SK-N-SH (cell line): ENCODE results near the gene PEX11G. TPM values are rescaled to one million over a fixed set of nuclear protein-coding genes. Genes with fewer than 3 reads are reported as not detected.

Experiments used
- CTCF ChIA-PET: fragments of 300-600, 350-600 bp; formaldehyde crosslinking; extraction: SDS; loops from one replicate; lab custom pipeline; 2021; lab: Yijun Ruan, JAX
- POLR2A ChIA-PET: fragments of 350-600 bp; sonication (Branson Sonifier 250); formaldehyde crosslinking; extraction: SDS; loops from one replicate; lab custom pipeline; 2020; ENCODE audit warnings: antibody characterized with exemption, inconsistent platforms; lab: Yijun Ruan, JAX
- DNase-seq: peaks from one replicate; pipeline ENCODE4 v3.0.0; 2012
- H2AFZ ChIP-seq: fragments of 200-600 bp; sonication (generic); 2 replicates; pipeline ENCODE4 v1.8.1; 2016; ENCODE audit warnings: antibody characterized with exemption, mild to moderate bottlenecking, low read depth
- H3F3A ChIP-seq: fragments of 200-600 bp; sonication (generic); replicated peaks from 2 replicates; pipeline ENCODE3; 2016; ENCODE audit warnings: antibody characterized with exemption, mild to moderate bottlenecking; ENCODE audit not compliant: insufficient read depth
- H3K27ac ChIP-seq, 2 experiments: fragments of 200-500 bp in 1 of 2; fragments of 200-600 bp in 1 of 2; sonication (Bioruptor generic) in 1 of 2; sonication (generic), shearing (Covaris generic) in 1 of 2; 2 replicates each; pipeline versions ENCODE4 v1.5.1 to v1.6.1; 2014 to 2016; ENCODE audit warnings: low read depth in 2 of 2, inconsistent platforms in 1 of 2, low read length in 1 of 2, mild to moderate bottlenecking in 1 of 2, mixed read lengths in 1 of 2
- H3K27me3 ChIP-seq: fragments of 200-600 bp; sonication (generic), shearing (Covaris generic); 2 replicates; pipeline ENCODE4 v1.6.1; 2016; ENCODE audit warnings: mixed run types; ENCODE audit not compliant: insufficient read depth
- H3K36me3 ChIP-seq, 2 experiments: fragments of 200-500 bp in 1 of 2; fragments of 200-600 bp in 1 of 2; sonication (Bioruptor generic) in 1 of 2; sonication (generic) in 1 of 2; replicated peaks in 1 of 2; 2 replicates each; pipeline versions ENCODE3 to v1.5.1; 2014 to 2016; ENCODE audit warnings: low read length in 1 of 2, mild to moderate bottlenecking in 1 of 2; ENCODE audit not compliant: insufficient read depth in 2 of 2, control insufficient read depth in 1 of 2
- H3K4me1 ChIP-seq, 2 experiments: fragments of 200-500 bp in 1 of 2; fragments of 200-600 bp in 1 of 2; sonication (Bioruptor generic) in 1 of 2; sonication (generic), shearing (Covaris generic) in 1 of 2; 2 replicates each; pipeline versions ENCODE4 v1.5.1 to v1.6.1; 2014 to 2016; ENCODE audit warnings: low read depth in 1 of 2, low read length in 1 of 2, mixed run types in 1 of 2; ENCODE audit not compliant: insufficient read depth in 2 of 2, control insufficient read depth in 1 of 2
- H3K4me2 ChIP-seq: fragments of 200-600 bp; sonication (generic), shearing (Covaris generic); 2 replicates; pipeline ENCODE4 v1.6.1; 2017; ENCODE audit warnings: mixed run types
- H3K4me3 ChIP-seq, 2 experiments: fragments of 200-500 bp in 1 of 2; fragments of 200-600 bp in 1 of 2; sonication (Bioruptor generic) in 1 of 2; sonication (generic), shearing (Covaris generic) in 1 of 2; 2 replicates each; pipeline versions ENCODE4 v1.5.1 to v1.8.1; 2014 to 2016; ENCODE audit warnings: low read depth in 2 of 2, inconsistent platforms in 1 of 2, low read length in 1 of 2, mild to moderate bottlenecking in 1 of 2, mixed read lengths in 1 of 2, moderate library complexity in 1 of 2
- H3K79me2 ChIP-seq: fragments of 200-600 bp; sonication (generic); 2 replicates; pipeline ENCODE4 v1.8.1; 2017; ENCODE audit warnings: mild to moderate bottlenecking; ENCODE audit not compliant: insufficient read depth
- H3K9ac ChIP-seq: fragments of 200-600 bp; sonication (generic); 2 replicates; pipeline ENCODE4 v1.6.1; 2017; ENCODE audit warnings: mixed run types
- H3K9me2 ChIP-seq: fragments of 200-600 bp; sonication (generic); 2 replicates; pipeline ENCODE4 v1.6.1; 2017; ENCODE audit warnings: mixed run types
- H3K9me3 ChIP-seq: fragments of 200-600 bp; sonication (generic); 2 replicates; pipeline ENCODE4 v1.6.1; 2017; ENCODE audit warnings: mixed run types, mild to moderate bottlenecking, moderate library complexity
- H4K20me1 ChIP-seq: fragments of 200-600 bp; sonication (generic); 2 replicates; pipeline ENCODE4 v1.6.1; 2017; ENCODE audit warnings: mild to moderate bottlenecking, mixed run types; ENCODE audit not compliant: insufficient read depth
- ELF1 ChIP-seq: IDR thresholded peaks from 2 replicates; pipeline ENCODE4 v1.4.0; 2012
- EZH2phosphoT487 ChIP-seq: fragments of 200-600 bp; sonication (generic); IDR thresholded peaks from 2 replicates; pipeline ENCODE4 v1.6.1; 2017; ENCODE audit warnings: low read depth, mixed run types, mild to moderate bottlenecking, antibody characterized with exemption, moderate library complexity, borderline replicate concordance
- FOXM1 ChIP-seq: IDR thresholded peaks from 2 replicates; pipeline ENCODE4 v1.4.0; 2012; ENCODE audit warnings: low read depth, mild to moderate bottlenecking
- GATA2 ChIP-seq: sonication (generic); formaldehyde crosslinking; IDR thresholded peaks from 2 replicates; pipeline ENCODE4 v1.5.0; 2020; ENCODE audit warnings: mild to moderate bottlenecking, missing genetic modification reagents
- MEF2A ChIP-seq: IDR thresholded peaks from 2 replicates; pipeline ENCODE4 v1.4.0; 2012; ENCODE audit warnings: low read depth, borderline replicate concordance
- NFIC ChIP-seq: IDR thresholded peaks from 2 replicates; pipeline ENCODE4 v1.4.0; 2012; ENCODE audit warnings: borderline replicate concordance
- NRF1 ChIP-seq: IDR thresholded peaks from 2 replicates; pipeline ENCODE4 v1.6.1; 2012; ENCODE audit warnings: low read depth, mild to moderate bottlenecking, low read length
- POLR2AphosphoS5 ChIP-seq: IDR thresholded peaks from 2 replicates; pipeline ENCODE4 v1.6.1; 2012; ENCODE audit warnings: low read depth, low read length
- RCOR1 ChIP-seq: fragments of 150-350 bp; IDR thresholded peaks from 2 replicates; pipeline ENCODE4 v1.6.1; 2017; ENCODE audit warnings: antibody characterized with exemption, low read length
- RFX5 ChIP-seq: IDR thresholded peaks from 2 replicates; pipeline ENCODE4 v1.6.1; 2012; ENCODE audit warnings: mild to moderate bottlenecking, improper control_type of control experiment, low read length
- SIN3A ChIP-seq: IDR thresholded peaks from 2 replicates; pipeline ENCODE4 v1.6.1; 2012; ENCODE audit warnings: low read depth, mild to moderate bottlenecking, low read length, moderate library complexity, borderline replicate concordance
- TAF1 ChIP-seq: IDR thresholded peaks from 2 replicates; pipeline ENCODE4 v1.6.1; 2012; ENCODE audit warnings: low read depth, mild to moderate bottlenecking, low read length, moderate library complexity, borderline replicate concordance
- TEAD4 ChIP-seq: IDR thresholded peaks from 2 replicates; pipeline ENCODE4 v1.4.0; 2012; ENCODE audit warnings: mild to moderate bottlenecking, borderline replicate concordance; ENCODE audit not compliant: insufficient read depth
- YY1 ChIP-seq: IDR thresholded peaks from 2 replicates; pipeline ENCODE4 v1.4.0; 2012; ENCODE audit warnings: low read depth, mild to moderate bottlenecking
- WGBS: methylation state at CpG from one replicate; pipeline ENCODE4 v1.1.6; 2017; ENCODE audit warnings: low lambda C conversion rate; 5-methylcytosine and 5-hydroxymethylcytosine counted together
- polyA plus RNA-seq, 3 experiments: library from polyadenylated mRNA; depleted of rRNA; stranded (reverse); fragments of >200 nt; gene quantifications; 2 replicates each; pipeline ENCODE4 v1.2.3, GENCODE V29; 2012
- TF ChIP-seq, protein P1 (sequence below): IDR thresholded peaks from 2 replicates; pipeline ENCODE4 v1.4.0; 2012; ENCODE audit warnings: low read depth, borderline replicate concordance
- TF ChIP-seq, protein P2 (sequence below): IDR thresholded peaks from 2 replicates; pipeline ENCODE4 v1.4.0; 2012; ENCODE audit warnings: low read depth, borderline replicate concordance
- TF ChIP-seq, protein P3 (sequence below): fragments of 150-350 bp; IDR thresholded peaks from 2 replicates; pipeline ENCODE4 v1.6.1; 2017; ENCODE audit warnings: antibody characterized with exemption, low read length, low read depth, borderline replicate concordance
- TF ChIP-seq, protein P4 (sequence below): IDR thresholded peaks from 2 replicates; pipeline ENCODE4 v1.6.1; 2012; ENCODE audit warnings: mild to moderate bottlenecking, low read depth, low read length, moderate library complexity

The PEX11G gene
- polyA plus RNA-seq, 1 of the 3 experiments (the other 2 are of a cell fraction) = 6.1 TPM

DNA sequence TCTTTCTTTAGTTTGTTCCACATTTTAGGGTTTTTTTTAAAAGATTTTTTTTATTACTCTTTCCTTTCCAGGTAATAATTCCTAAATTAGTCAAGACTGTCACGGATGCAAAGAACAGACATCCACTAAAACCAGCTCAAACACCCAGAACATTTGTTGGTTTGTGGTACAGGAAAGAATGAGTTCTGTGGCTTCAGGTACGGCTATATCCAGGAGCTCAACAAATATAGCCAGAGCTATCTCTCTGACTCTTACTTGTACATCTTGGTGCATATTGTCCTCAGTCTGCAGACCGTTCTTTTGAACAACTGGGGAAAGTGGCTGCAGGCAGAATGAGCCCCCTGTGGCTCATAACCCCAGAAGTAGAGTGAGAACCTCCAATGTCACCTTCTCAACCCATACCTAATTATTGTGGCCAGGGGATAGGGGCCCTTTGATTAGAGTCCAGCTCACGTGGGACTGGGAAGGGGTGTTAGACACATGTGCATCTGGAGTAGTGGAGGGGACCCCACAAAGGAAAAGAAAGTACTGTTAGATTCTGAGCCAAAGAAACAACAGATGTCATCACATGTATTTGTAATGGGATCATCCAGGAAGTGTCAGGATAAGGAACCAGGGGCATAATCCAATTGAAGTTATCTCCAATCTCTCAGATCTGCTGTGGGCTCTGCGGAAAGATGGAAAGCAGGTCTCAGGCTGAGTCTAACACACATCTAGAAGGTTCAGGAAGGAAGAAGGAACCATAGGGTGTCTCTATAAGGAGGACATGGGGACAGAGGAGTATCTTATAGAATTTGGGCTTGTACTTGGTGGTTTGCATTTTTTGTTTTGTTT, 25.2 kb upstream of the PEX11G start (continued):
- TF ChIP-seq, protein P1, sequence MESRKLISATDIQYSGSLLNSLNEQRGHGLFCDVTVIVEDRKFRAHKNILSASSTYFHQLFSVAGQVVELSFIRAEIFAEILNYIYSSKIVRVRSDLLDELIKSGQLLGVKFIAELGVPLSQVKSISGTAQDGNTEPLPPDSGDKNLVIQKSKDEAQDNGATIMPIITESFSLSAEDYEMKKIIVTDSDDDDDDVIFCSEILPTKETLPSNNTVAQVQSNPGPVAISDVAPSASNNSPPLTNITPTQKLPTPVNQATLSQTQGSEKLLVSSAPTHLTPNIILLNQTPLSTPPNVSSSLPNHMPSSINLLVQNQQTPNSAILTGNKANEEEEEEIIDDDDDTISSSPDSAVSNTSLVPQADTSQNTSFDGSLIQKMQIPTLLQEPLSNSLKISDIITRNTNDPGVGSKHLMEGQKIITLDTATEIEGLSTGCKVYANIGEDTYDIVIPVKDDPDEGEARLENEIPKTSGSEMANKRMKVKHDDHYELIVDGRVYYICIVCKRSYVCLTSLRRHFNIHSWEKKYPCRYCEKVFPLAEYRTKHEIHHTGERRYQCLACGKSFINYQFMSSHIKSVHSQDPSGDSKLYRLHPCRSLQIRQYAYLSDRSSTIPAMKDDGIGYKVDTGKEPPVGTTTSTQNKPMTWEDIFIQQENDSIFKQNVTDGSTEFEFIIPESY = no peak
- TF ChIP-seq POLR2AphosphoS5 (no peak), RFX5 (no peak), FOXM1 (no peak), YY1 (no peak), NRF1 (no peak), NFIC (no peak), TEAD4 (no peak), GATA2 (CRISPR knock-in tag) (peak; percentile 90), TAF1 (no peak), MEF2A (no peak)
- TF ChIP-seq, protein P2, sequence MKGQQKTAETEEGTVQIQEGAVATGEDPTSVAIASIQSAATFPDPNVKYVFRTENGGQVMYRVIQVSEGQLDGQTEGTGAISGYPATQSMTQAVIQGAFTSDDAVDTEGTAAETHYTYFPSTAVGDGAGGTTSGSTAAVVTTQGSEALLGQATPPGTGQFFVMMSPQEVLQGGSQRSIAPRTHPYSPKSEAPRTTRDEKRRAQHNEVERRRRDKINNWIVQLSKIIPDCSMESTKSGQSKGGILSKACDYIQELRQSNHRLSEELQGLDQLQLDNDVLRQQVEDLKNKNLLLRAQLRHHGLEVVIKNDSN = no peak
- TF ChIP-seq, all 33 proteins: peak for 5

DNA sequence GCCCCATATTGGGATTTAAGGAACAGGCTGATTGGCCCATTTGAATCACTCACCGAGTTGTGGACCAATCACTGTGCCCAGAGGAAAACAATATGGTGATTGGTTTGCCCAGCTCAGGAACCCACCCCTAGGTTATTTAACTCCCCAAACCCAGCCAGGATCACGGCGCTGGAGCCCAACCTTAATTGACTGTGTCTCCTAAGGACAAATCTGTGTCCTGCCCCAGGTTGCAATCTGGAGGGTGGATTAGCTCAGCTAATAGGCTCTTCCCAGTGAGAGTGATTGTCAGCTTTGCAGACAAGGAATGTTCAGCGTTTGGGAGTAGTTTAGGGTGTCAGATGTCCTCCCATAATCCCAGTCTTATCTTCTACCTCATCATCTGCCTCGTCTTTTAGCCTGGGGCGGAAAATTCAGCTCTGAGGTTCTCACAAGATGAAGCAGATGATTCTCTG, 23.6 kb upstream of the PEX11G start:
- CTCF ChIA-PET = interaction anchor here (0.6 to 4.5 kb wide), 4 partner anchors 9 to 410 kb away, joined by 3 to 16 read pairs (median 3); partner anchors contain the start of gene MCOLN1
- Histone ChIP-seq H2AFZ (no peak overlapping the region), H3K36me3 (no peaks in the 10 kb centered on the region), H3K4me1 (peaks cover 4 to 27% of the 10 kb centered on the region in 2 experiments; a peak in 2 of 4 replicates), H3K27ac (no peak overlapping the region), H3K4me2 (no peak overlapping the region), H3K79me2 (peaks cover 19% of the 10 kb centered on the region), H3K9me2 (no peaks in the 10 kb centered on the region), H3K4me3 (no peak overlapping the region), H3K9me3 (no peaks in the 10 kb centered on the region), H3F3A (peaks cover 2% of the 10 kb centered on the region), H4K20me1 (no peaks in the 10 kb centered on the region), H3K9ac (no peak overlapping the region), H3K27me3 (no peaks in the 10 kb centered on the region)
- no peak for DNase-seq
- POLR2A ChIA-PET = interaction anchor here (1.4 kb wide), 1 partner anchor 10 kb away, joined by 4 read pairs; the partner anchor contains the start of gene MCOLN1
- 41% methylated on average over 3 of the region's 6 CpGs for whole genome bisulfite sequencing
- TF ChIP-seq MEF2A (no peak), YY1 (no peak), SIN3A (no peak), RFX5 (no peak), EZH2phosphoT487 (no peak), ELF1 (no peak), GATA2 (CRISPR knock-in tag) (no peak), RCOR1 (no peak)
- TF ChIP-seq, protein P3, sequence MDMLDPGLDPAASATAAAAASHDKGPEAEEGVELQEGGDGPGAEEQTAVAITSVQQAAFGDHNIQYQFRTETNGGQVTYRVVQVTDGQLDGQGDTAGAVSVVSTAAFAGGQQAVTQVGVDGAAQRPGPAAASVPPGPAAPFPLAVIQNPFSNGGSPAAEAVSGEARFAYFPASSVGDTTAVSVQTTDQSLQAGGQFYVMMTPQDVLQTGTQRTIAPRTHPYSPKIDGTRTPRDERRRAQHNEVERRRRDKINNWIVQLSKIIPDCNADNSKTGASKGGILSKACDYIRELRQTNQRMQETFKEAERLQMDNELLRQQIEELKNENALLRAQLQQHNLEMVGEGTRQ = no peak
- TF ChIP-seq, protein P1 = no peak
- TF ChIP-seq, protein P4, sequence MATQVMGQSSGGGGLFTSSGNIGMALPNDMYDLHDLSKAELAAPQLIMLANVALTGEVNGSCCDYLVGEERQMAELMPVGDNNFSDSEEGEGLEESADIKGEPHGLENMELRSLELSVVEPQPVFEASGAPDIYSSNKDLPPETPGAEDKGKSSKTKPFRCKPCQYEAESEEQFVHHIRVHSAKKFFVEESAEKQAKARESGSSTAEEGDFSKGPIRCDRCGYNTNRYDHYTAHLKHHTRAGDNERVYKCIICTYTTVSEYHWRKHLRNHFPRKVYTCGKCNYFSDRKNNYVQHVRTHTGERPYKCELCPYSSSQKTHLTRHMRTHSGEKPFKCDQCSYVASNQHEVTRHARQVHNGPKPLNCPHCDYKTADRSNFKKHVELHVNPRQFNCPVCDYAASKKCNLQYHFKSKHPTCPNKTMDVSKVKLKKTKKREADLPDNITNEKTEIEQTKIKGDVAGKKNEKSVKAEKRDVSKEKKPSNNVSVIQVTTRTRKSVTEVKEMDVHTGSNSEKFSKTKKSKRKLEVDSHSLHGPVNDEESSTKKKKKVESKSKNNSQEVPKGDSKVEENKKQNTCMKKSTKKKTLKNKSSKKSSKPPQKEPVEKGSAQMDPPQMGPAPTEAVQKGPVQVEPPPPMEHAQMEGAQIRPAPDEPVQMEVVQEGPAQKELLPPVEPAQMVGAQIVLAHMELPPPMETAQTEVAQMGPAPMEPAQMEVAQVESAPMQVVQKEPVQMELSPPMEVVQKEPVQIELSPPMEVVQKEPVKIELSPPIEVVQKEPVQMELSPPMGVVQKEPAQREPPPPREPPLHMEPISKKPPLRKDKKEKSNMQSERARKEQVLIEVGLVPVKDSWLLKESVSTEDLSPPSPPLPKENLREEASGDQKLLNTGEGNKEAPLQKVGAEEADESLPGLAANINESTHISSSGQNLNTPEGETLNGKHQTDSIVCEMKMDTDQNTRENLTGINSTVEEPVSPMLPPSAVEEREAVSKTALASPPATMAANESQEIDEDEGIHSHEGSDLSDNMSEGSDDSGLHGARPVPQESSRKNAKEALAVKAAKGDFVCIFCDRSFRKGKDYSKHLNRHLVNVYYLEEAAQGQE = no peak
- TF ChIP-seq, protein P2 = no peak
